Activated CD8-positive, alpha-beta memory T cell treated with anti-CD3 and anti-CD28 coated beads for 1 hour (primary cell): ENCODE measurements around the gene USP36.
A peak's percentile ranks its signal among the peaks of the same experiment; 100 is the strongest.
"Not testable (repeated sequence)": the region's sequence is repeated elsewhere in the genome, so short reads cannot be mapped to it uniquely, and the experiment has no call there.

Experiments
- DNase-seq, 2 donors: peaks; one replicate each; pipeline ENCODE4 v3.0.0-alpha.2; 2020; ENCODE audit warnings: low read depth in 1 of 2; ENCODE audit errors: extremely low read depth in 1 of 2

Gene USP36

DNA sequence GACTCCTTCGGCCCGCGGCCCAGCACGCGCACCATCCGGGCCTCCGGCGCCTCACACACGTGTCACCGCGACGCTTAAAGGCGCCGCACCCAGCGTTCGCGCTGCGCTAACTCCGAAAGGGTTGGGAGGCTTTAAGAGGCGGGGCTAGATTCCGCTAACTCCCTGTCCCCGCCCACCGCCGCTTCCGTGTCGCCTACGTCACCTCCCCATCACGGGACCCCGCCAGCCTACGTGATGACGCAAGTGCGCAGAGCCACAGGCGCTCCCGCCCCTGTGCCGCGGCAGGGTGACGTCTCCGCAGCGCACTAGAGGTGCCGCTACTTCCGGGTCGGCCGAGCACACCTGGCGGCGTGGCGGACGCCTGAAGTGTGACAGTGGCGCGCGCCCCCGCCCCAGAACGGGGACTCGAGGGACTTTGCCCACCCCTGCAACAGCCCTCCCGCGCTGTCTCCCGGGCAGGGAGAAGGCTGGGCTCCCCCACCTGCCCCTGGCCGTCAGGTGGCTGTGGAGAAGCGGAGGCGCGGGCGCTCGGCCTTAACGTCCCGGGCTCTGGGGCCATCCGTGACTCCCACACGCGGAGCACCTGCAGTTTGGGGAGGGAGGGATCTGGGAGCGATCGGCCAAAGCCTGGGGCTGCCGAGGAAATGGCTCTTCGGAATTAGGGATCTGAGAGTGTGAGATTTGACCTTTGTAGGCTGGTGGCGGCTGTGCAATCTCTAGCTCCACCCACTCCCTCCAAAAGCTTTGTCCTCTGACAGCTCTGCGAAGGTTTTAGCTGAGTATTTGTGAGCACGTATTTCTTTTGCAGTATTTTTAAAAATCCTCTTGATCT lies at the start of gene USP36:
USP36 (minus strand) TSS at position 35 of the 832 bp plus-strand sequence. CDS start 4,451 bp downstream, outside the sequence.
- peak; percentile 100 for DNase-seq

DNA sequence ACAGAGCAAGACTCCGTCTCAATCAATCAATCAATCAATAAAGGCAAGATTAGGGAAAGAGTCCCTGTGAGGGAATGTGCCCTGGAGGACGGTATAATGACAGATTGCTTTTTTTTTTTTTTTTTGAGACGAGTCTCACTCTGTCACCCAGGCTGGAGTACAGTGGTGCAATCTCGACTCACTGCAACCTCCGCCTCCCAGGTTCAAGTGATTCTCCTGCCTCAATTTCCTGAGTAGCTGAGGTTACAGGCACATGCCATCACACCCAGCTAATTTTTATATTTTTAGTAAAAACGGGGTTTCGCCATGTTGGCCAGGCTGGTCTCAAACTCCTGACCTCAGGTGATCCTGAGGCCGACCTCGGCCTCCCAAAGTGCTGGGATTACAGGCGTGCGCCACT lies 49.5 kb upstream of the USP36 start:
- not testable (repeated sequence) for DNase-seq

DNA sequence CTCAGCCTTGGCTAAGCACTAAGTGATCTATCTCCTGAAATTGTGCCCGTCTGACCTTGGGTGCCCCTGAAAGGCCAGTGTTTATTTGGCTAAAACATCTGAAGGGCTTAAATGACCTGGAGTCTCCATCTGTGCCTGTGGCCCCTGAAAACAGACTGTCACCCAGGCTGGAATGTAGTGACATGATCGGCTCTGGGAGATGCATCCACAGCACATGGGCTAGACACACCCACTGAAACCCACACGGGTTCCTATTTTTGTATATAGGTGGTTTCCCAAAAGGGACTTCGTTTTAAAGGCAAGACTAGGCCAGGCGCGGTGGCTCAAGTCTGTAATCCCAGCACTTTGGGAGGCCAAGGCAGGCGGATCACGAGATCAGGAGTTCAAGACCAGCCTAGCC lies 48.9 kb upstream of the USP36 start:
- DNase-seq, result no peak

DNA sequence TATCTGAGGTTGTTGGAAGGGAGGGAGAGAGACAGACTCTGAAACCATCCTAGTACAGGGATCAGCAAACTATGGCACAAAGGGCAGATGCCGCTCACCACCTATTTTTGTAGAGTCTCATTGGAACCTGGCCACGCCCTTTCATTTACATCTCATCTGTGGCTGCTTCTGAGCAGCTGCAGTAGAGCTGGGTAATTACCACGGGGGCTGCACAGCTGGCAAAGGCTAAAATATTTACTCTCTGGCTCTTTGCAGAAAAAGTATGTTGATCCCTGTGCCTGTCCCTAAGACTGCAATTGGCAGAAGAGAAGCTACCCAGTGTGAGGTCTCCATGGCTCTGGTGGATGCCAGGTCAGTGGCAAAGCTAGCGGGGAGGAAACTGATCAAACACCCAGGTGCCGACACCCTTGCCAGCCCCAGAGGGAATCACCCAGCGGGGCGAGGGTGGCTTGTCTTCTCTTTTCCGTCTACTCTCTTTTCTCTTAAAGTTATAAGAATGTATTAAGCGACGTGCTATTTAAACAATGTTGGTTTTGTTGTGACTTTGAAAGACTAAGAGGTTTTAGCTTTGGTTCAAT lies 48.4 kb upstream of the USP36 start:
- DNase-seq, result no peak

DNA sequence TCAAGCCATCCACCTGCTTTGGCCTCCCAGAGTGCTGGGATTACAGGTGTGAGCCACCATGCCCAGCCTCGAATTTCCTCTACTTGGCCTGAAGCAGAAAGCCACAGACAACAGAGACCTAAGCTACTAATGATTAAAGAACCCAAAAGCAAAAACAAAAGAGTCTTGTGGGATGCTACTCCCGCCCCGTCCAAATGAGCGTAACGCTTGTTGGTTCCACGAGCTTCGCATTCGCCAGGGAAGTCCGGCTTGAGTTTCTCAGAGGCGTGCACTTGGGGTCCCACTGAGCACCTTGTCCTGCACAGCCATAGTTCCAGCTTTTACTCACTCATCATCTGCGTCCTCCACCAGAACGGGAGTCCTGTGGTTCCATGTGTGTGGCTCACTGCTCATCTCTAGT lies 46.3 kb upstream of the USP36 start:
- DNase-seq, result no peak

DNA sequence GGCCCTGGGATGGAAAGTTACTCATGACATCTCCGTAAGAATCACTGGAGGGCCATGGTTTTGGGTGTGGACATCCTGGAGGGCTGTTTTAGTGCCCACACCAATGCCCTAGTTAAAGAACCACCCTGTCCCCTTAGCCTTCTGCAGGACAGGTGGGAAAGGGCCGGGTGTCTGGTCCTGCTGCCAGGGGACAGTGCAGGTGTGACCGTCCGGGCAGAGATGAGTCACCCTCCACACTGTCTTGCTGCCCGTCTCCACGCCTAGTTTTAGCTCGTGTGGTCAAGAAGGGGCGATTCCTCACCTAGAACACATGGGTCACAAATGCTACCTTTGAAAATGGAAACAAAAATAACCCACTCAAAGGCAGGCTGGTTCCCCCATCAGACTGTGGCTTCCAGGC lies 45.3 kb upstream of the USP36 start:
- DNase-seq, result no peak

DNA sequence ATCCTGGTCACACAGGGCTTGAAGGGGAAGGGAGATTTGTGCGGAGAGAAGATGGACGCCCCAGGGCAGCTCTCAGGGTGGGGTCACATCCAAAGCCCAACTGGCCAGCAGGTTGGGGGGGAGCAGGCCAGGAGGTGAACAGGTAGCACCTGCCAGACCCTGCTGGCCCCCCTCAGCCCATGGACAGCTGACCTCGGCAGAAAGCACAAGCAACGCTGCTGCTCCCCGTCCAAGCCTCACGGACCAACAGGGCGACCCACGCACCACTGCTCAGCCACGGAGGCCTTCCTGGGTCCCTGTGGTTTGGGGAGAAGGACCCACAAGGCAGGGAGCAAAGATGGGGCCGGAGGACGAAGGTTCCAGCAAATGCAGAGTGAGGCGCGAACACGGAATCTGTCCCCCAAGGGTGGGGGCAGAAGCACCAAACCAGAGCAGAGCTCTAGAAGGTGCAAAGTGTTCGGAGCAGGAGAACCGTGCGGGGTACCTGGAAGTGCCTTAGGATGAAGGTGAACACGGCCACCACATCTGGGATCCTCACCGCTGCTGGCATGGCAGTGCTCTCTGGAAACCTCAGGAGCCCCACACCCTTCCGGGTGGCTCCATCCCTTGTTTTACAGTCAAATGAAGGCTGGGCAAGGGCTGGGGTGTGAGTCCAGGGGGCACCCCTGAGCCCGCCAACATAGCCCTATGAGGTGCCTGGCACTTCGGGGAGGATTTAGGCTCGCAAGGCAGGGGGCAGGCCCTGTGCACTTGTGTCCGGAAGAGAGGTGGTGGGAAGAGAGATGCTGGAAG lies 44.5 kb upstream of the USP36 start:
- no peak for DNase-seq

DNA sequence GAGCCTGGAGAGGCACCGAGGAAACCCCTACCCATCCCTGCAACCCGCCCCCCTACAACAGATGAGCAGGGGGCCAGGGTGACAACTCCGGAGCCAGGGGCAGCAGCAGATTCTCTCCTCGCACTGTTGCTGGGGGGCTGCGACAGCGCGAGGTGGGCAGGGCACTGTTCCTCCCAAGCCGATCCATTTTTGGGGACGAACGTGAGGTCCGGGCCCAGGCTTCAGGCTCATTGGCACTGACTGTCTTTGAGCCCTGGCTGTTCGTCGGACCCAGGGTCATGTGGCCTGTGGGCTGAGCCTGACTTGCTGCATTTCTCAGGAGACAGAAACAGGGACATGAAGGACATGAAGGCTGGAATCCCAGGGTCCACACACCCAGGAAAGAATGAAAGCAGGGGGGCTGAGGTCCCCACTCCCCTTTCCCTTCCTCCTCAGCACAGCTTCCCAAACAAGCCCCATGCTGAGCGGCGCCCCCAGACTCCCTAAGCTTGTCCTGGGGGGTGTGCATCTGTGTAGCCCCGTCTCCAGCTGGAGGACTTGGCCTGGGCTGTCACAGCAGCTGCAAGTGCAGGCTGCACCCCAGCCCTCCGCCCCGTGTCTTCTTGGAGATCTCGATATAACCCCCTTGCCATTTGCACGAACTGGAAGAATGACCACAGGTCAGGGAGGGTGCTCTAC lies 43.7 kb upstream of the USP36 start:
- DNase-seq, result no peak

DNA sequence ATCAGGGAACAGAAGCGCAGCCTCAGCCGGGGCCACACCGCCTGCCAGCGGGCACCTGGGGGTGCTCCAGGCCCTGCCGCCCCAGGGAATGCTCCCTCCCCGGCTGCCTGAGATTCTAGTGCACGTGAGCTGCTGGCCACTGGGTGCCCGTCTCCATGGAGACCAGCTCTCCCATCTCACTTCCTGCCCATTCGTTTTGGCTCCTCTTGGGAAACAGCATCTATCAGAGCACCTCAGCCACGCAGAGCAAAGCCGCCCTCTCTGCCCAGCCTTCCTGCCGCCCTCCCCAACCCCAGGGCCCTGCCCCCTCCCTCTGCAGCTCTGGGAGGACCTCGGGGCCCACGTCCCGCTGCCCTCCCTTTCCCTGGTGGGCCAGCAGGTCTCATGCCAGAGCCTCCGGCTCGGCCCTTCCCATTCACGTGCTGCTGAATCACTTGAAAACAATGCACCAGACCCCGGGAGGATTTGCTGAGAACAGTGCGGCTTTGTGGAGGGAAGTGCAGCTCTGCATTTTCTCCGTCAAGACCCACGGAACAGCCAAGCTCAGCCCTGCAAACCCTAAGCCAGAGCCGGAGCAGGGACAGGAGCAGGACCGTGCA lies 43.0 kb upstream of the USP36 start:
- no peak for DNase-seq

DNA sequence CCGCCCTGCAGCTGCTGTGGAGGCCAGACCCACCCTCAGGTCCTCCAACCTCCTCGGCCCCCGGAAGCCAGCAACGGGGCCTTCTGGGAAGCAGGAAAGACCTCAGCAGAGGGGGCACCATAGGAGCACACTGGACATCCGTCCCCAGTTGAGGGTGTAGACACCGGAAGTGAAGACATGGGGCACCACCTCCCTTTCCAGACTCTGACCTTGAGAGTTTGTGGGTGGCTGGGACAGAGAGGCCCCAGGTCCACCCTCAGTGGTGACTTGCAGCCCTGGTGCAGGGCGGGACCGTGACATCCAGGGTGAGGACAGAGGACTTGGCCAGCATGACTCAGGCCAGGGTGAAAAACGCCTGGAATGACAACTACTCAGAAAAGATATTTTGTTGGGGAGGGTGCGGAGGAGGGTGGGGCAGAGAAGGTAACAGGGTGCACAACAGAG lies 42.5 kb upstream of the USP36 start:
- no peak for DNase-seq

DNA sequence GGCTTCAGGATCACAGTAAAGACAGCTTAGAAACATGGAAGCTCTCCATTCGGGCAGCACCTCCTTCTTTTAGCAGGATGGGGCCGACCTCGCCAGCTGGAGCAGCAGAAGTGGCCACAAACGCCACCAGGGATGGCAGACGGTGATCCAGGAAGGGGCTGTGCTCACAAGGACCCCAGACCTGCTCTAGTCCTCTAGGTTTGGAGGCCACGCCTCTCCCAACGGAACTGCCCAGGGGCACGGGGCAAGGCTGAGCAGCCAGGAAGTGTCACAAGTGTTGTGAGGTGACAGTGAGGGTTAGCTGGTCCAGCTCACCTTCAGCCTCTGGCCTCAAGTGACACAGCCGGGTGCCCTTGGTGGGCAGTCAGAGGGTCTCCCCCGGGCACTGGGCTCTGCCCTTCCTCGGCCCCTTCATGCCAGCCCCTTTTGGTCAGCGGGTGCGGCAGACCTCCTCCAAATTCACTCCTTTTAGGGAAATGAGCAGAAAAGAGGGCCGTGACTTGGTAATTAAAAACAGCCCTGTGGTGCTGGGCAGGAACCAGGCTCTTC lies 42.0 kb upstream of the USP36 start:
- DNase-seq, result no peak

DNA sequence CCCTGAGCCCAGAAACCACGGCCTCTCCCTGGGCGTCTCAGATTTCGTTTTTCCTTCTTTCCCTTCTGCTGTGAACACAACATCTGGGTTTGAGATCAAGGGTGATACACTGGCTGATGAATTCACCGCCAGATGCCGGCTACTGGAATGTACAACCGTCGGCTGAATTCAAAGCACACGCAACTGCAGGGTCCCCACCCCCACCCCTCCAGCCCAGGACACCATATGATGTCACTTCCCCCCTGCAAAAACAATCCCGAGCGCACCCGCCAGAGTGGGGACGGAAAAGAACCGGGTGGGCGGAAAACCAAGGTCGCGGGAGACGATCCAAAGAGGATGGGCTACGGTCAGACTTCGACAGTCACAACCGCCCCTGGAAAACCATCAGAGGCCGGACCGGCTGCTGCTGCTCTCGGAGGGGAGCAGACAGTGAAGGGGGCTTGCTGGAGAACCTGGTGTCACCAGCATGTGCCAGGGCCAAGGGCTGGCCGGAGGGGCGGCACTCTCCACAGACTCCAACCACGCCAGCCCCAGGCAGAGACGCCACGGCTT lies 39.1 kb upstream of the USP36 start:
- DNase-seq, result no peak

DNA sequence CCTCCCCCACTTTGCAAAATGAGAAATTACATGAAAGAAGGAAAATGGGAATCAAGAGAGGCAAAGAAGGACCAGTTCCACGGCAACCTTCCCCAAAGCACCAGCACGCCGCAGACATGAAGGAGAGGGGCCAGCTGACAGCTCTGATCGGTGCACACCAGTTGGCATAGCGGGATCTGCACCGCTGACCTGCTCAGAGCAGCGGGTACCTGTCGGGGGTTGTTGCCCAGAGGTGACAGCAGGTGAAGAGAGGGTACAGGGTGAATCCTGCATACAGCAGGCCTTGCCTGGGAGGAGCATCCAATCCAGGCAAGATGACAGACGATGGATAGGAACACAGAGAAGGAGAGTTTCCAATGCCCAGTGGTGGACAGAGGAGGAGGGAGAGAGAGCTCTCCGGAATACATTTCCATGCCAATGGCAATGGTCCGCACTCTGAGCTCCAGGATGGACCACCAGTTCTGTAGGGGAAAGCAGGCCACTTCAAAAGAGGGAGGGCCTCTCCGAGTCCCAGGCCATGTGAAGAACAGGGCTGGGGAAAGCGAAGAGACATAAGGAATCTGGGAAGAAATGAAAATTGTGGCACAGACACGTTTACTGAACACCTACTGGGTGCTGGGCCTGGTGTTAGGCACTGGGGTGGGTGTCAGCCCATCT lies 38.4 kb upstream of the USP36 start:
- DNase-seq, result no peak

DNA sequence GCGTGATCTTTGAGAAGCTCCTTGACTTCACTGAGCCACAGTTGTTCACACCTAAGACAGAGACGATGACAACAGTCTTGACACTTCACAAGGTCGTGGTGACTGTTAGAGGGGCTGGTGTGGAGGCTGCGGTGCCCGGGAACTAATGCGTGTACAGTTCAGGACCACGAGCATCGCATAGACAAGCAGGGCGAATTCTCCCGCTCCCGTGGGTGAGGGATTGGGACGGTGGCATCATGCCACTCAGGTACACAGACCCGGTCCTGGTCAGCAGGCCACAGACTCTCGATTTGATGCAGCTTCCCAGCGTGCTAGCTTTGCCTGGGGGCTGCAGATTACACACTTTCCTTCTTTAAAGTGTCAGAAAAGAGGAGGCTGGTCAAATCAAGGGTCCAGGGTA lies 37.6 kb upstream of the USP36 start:
- no peak for DNase-seq

DNA sequence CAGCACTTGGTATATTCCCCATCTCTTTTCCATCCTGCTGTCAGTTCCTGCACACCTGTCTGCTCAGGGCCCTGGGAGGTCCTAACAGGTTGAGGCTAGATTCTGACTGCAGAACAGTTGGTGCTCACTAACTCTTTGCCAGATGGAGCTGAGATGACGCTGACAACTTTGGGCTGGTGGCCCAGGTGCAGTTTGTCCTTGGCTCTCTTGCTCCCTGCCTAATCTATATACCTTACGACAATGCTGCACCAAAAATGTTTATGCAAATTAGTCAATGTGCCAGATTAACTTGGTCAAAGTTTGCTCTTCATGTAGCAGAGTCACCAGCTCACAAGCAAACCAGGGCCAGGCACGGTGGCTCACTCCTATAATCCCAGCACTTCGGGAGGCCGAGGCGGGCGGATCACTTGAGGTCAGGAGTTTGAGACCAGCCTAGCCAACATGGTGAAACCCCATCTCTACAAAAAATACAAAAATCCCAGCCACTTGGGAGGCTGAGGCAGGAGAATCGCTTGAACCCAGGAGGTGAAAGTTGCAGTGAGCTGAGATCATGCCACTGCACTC lies 36.4 kb upstream of the USP36 start:
- not testable (repeated sequence) for DNase-seq

DNA sequence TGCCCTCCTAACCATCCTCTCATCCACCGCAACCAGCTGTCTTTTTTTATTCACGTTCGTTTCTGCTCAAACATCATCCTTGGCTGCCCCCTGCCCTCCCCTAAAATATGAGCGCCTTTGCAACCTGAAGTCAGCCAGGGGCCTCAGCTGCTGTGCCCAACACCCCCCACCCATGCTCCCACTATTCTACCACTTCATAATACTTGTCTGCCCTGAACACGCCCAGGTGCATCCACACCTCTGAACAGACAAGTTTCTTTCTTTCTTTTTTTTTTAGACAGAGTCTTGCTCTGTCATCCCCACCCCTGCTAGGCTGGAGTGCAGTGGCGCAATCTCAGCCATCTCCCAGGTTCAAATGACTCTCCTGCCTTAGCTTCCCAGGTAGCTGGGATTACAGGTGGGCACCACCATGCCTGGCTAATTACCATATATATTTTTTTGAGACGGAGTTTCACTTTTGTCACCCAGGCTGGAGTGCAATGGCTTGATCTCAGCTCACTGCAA lies 35.5 kb upstream of the USP36 start:
- DNase-seq, result no peak

DNA sequence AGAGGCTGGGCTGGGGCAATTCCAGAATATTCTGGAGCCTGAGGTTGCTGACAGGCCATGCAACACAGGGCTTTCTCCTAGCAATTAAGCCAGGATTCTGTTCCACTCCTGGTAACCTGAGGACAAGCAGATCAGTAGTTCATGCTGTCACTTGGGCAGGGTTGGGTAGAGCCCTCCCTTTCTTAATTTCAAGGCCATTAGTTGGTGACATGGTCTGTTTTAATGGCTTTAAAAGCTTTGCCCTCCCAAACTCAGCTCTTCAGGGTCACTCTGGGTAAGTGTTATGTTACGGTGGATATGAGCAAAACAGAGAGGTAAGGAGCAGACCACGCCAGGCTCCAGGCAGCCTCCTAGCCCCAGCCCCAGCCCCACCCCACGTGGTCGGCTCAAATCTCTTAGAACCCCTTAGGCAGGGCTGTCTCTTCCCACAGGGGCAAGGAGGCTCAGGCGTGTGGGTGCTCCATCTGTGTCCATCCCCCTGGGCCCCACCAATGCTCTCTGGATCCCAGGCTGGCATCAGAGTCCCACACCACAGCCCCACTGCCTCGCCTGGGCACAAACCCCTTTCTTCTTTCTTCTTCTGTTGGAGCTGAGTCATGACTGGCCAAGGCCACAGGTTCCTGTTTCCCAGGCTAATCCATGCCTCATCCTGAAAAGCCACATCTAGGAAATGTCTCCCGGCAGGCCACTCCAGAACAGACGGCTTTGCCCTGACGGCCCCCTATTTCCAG lies 34.9 kb upstream of the USP36 start:
- DNase-seq, result no peak

DNA sequence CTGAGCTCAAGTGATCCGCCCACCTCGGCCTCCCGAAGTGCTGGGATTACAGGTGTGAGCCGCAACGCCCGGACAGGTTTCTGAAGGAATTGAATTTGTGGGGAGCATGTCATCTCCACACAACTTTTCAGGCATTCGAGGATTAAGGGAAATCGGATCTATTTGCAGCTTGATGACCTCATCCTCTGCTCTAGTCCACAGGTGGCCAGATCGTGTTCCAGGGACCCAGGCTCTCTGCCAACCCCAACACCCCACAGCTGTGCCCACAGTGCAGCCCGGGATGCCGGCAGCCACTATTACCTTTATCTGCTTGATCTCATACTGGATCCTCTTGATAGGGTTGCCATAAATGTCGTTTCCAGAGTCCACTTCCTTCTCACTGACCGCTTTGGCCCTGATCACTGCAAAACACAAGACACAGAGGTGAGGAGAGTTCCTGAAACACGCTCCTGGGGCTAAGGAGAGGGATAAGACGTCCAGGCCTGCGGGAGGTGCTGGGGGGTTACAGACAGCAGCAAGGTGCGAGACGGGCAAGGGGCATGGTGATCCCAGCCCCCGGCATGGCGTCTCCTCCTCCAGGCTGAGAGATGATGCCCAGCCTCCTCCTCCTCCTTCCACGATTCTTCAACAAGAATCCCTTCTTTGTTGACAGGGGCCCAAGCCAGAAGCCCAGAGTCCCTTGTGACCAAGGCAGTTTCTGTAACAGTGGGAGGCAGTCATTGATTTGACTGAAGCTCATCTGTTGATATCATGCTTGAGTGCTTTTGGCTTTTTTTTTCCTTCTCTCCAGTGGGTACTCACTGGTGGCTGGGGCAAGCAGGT lies 33.1 kb upstream of the USP36 start:
- DNase-seq, result no peak
